GM21367 (cell line): Measurements from ENCODE around the gene MTMR1.

Experiments used
- ATAC-seq: cut with Tn5 transposase; IDR thresholded peaks from one replicate; pipeline ENCODE4 v1.9.1; 2021; ENCODE audit not compliant: unreplicated experiment

Gene MTMR1

DNA sequence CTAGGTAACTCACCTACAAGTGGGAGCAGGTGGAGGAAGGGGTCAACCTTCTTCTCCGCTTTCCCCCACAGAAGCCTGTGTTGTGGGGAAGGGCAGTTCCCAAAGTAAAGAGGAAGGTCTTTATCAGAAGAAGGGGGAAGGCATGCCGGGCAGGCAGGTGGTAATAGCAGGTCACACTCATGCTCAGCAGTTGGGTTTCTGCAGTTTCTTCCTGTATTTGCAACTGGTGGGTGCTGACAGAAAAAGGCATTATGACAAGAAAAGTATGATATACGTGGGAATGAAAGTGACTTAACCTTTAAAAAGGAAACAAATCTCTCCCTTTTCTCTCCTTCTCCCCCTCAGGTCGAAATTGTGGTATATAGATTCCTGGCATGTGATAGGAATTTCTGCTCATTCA is 3.7 kb downstream of the MTMR1 start:
- no peak for ATAC-seq

DNA sequence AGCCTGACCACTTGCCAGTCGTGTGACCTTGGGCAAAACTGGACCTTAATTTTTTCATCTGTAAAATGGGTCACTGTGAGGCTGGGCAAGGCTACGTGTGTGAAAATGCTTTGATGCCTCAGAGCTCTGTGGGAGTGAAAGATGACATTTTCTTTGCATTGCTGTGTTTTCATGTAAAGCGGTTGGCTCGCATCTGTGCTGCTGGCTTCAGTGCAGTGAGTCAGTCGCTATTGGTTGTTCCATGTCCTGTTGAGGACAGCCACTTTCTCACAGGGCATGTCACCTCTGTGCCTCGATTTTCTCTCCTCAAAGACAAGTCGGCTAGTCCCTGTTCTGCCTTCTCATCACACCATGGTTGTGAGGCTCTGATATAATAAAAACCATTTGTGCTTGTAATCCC is 4.4 kb downstream of the MTMR1 start:
- no peak for ATAC-seq

DNA sequence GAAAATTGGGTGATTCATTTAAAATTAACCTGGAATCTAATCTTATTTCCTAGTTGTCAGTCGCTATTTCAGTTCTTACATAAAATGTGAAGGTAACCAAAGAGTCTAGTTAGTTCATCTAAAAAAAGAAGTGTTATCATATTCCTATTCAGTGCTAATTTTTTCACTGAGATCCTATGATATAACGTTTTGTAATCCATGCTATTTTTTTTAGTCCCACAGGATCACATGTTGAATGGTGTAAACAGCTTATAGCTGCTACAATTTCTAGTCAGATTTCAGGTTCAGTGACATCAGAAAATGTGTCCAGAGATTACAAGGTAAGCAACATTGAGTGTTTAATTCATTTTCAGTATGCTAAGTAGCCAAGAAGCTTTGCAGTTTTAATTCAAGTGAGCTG is 5.8 kb downstream of the MTMR1 start:
- no peak for ATAC-seq

DNA sequence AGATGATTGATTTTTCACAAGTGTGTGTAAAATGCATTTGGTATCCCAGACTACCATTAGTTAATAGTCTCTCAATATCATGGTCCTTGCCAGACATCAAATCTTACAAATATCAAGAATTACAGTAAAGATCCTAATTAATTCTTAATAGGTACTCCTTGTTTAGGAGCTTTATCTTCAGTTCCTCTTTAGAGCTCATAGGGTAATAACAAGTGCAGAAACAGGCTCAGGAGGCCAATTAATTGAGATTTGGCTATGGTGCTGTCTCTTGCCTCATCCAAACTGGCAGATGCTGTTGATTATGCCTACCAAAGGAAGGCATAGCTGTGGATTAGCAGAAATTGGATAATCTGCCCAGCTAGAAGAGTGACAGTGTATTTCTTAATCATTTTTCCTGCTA is 6.9 kb downstream of the MTMR1 start:
- peak; percentile 24 for ATAC-seq

DNA sequence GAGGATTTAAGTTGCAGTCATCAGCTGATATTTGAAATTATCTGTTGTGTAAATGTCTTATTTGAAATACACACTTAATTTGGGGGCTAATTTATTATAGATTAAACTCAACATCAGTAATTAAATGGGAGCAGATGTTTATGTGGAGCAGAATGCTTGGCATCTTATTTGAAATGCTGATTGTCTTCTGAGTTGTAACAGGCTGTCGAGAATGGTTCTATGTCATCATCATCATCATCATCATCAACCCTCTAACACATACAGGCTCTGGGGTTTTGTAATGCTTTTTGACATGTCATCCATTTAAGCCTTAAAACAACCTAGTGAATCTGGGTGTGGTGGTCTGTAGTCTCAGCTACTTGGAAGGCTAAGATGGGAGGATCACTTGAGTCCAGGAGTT is 8.2 kb downstream of the MTMR1 start:
- ATAC-seq: no peak

DNA sequence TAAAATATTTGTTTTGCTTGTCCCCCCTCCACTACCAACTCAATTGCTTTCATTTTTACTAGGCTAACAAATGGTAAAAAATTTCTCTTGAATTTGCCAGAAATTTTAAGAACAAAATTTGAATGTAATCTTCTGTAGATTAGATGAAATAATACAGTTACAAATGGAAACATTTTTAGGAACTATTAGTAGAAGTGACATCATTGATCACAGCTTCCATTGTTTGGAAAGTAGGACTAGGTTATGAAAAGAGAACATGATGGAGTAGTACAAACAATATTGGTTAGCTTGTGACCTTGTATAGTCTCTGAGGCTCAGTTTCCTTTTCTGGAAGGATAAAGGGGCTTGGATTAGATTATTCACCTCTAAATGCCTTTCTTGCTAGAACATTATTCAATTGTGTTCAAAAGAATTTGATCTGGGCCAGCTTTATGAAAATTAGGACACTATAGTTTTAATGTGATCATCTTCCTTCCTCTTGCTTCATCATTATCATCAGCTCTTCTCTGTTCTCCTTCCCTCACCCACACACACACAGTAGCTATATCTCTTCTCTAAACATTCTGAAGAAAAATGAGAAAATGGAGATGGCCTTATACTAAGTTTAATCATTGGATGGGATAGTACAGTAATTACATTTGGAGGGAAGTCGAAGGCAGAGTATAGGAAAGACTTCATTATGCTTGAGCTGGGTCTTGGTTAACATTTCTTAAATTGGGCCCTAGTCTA is 9.9 kb downstream of the MTMR1 start:
- ATAC-seq: no peak

DNA sequence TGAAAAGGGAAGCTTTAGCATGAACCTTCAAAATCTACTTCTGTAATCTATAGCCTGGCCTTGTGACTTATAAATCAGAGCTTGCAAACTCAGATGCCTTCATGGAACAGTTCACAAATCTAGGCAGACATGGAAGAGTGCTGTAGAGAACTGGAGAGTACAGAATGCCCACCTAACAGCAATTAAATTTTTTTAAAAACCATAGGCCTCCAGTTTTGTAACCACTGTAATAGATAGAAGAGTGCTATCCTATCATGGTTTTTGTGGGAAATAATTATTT is 10.4 kb downstream of the MTMR1 start:
- ATAC-seq: no peak

DNA sequence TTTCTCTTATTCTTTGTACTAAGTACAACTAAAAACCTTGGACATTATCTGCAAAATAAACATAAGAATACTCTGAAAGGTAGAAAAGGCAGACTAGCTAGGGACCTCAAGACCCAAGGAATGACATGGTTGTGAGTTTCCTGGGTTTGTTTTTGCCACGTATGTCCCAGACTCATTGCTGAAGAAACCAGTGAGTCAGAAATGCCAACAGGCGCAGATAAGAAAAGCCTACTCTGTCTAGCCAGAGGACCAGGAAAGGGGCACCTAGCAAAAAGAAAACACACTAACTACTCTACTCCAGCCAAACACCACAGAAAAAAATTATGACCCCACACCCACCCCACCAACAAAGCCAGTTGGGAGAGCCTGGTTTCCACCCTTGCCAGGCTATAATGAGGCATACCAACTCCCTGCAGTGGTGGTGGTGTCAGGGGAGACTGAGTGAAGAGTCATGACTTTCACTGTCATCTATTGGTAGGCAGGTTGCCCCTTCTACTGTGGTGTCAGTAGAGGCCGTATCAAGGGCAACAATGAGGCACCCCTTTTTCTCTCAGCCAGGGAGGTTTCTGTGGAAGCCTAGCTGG is 10.9 kb downstream of the MTMR1 start:
- no peak for ATAC-seq

DNA sequence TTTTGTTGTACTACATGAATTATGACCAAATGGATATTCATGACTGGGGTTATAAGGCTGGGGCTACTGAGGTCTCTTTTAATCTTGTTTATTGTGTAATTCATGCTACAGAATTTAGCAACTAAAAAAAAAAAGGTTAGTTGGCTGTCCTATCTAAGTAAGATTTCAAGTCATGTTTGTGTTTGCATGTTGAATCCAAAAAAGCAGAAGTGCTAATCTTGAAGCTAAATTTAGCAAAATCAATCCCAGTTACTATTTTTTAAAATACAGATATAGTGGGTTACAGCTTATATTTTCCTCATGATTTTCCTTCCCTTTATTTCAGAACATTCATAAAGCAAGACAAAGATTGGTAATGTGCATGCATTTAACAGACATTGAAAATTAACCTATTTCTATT is 19.4 kb downstream of the MTMR1 start:
- ATAC-seq: no peak

DNA sequence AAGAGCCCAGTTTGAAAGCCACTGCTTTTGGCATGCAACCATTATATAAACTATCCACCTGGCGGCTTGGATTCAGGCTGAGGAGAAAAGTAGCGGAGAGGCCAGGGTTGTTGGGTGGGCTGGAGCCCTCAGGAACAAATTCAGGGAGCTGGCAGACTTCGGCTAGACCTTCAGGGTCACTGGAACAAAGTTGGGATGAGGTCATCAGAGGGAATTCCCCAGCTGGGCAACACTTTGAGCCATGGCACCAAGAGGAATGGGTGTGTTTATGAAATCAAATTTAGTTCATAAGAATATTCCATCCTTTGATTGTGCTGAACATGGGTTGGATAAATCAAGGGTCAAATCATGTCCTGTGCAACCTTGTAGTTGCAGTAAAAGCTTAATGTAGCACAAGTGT is 22.0 kb downstream of the MTMR1 start:
- no peak for ATAC-seq

DNA sequence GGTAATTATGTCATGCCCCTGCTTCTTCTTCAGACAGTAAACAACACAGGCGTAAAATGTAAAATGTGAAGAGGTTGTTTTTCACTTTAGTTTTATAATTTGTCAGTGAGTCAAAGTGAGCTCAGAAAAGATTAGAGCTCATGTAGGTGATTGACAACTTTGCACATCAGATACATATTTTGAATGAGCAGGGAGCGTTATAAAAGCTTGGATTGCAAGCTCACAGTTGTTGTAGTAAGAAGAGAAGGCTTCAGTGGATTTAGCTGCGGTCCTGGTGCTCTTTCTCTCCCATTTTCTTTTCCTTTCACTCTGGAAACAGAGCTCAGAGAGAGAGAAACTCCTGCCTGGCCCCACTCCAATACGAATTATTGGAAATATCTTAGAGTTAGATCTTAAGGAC is 26.4 kb downstream of the MTMR1 start:
- ATAC-seq: no peak

DNA sequence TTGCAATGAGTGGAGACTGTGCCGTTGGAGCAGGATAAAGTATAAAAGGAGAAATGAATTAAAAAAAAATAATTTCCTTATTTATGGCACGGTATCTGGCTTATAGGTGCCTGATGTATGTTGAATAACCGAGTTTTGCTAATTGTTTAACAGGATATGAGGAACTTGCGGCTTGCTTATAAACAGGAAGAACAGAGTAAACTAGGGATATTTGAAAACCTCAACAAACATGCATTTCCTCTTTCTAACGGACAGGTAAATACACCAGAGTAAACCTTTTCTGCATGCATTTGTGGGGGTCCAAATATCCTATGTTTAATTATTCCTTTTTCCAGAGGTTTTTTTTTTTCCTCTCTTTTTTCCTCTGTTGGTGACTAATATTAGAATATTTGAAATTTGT is 36.8 kb downstream of the MTMR1 start:
- ATAC-seq: no peak

DNA sequence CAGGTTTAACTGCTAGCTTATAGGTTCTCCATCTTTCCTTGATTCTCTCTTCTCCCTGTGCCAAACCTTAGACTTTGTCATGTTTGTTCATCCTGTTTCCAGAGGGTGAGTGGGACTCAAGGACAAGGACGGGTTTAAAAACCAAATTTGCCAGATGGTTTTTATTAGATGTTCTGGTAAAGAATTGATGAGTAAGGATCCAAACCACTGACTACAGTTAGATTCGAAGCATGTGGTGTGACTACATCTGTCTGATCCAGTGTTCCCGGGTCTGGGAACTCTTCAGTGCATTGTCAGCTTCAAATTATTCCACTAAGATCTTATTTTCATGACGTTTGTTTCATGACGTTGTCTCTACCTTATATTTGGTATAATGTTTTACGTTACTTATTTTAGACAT is 37.5 kb downstream of the MTMR1 start:
- no peak for ATAC-seq

DNA sequence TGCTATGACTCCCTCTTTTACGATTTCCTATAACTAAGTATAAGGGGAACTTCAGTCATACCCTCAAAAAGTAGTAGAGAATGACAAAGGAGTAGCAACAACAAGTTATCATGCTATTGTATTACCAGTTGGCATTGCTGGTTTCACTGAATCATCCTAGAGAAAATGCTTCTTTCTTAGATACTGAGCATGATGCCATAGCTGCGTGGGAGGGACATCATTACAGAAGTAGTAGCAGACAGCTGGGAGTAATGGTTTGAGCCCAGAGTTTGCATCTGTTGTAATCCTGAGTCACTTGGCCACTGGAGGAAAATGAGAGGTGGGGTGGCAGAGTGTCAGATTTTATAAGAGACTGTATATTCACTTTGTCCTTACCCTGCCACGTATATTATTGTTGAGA is 38.6 kb downstream of the MTMR1 start:
- no peak for ATAC-seq

DNA sequence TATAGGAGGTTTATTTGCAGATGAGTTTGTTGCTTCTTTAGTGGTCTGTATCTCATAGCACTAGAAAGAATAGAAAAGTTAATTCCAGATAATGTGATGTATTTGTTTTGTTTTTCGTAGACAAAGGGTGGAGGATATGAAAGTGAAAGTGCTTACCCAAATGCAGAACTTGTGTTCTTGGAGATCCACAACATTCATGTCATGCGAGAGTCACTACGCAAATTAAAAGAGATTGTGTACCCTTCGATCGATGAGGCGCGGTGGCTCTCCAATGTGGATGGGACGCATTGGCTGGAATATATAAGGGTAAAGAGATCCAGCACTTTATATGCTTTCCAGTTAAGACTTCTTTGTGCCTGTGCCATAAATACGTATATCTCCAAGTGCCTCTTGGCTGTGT is 43.3 kb downstream of the MTMR1 start:
- no peak for ATAC-seq

DNA sequence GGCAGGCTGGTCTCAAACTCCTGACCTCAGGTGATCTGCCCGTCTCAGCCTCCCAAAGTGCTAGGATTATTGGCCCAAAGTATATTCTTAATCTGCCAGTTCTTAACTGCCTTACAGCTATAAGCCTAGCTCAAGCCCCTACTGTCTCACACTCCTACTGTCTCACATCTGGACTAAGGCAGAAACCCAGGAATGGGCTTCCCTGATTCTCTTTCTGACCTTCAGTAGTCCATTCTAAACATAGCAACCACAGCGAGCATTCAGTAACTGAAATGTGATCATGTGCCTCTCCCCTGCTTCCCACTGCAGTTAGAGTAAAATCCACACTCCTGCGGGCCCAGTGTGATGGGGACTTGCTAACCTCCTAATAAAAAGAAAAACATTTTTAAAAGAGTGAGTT is 58.9 kb downstream of the MTMR1 start:
- no peak for ATAC-seq

DNA sequence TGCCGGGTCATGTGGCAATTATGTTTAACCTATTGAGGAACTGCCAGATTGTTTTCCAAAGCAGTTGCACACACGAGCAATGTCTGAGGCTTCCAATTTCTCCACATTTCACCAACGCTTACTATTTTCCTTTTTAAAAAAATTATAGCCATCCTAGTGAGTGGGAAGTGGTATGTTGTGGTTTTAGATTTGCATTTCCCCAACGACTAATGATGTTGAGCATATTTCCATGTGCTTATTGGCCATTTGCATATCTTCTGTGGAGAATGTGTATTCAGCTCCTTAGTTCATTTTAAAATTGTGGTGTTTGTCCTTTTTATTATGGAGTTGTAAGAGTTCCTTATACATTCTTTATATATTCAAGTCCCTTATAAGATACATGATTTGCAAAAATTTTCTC is 60.2 kb downstream of the MTMR1 start:
- no peak for ATAC-seq

DNA sequence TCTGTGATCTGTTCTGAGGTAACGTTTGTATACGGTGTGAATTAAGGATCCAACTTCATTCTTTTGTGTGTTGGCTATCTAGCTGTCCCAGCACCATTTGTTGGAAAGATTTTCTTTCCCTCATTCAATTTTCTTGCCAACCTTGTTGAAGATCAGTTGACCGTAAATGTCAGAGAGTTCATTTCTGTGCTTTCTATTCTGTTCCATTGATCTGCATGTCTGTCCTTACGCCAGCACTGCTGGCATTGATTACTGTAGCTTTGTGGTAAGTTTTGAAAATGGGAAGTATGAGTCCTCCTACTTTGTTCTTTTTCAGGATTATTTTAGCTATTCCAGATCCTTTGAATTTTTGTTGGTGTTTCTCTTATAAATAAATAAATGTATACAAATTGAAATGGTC is 60.8 kb downstream of the MTMR1 start:
- no peak for ATAC-seq

DNA sequence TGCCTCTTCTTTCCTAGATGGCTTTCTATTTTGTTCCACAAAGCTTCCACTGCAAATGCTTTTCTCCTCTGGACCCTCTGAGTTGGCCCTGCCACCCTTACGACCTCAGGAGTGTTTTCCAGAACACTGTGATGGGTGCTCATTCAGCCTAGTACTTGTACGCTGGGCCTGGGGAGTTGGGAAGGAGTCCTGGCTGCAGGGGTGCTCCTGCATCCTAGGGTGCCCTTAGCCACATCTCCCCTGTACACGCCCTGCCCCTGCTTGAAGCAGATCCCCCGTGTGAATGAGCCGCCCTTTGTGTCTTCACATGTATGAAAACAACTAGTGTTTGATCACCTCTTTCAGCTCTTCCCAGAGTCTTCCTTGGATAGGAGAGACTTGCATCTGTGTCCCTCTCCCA is 64.2 kb downstream of the MTMR1 start:
- ATAC-seq: no peak

DNA sequence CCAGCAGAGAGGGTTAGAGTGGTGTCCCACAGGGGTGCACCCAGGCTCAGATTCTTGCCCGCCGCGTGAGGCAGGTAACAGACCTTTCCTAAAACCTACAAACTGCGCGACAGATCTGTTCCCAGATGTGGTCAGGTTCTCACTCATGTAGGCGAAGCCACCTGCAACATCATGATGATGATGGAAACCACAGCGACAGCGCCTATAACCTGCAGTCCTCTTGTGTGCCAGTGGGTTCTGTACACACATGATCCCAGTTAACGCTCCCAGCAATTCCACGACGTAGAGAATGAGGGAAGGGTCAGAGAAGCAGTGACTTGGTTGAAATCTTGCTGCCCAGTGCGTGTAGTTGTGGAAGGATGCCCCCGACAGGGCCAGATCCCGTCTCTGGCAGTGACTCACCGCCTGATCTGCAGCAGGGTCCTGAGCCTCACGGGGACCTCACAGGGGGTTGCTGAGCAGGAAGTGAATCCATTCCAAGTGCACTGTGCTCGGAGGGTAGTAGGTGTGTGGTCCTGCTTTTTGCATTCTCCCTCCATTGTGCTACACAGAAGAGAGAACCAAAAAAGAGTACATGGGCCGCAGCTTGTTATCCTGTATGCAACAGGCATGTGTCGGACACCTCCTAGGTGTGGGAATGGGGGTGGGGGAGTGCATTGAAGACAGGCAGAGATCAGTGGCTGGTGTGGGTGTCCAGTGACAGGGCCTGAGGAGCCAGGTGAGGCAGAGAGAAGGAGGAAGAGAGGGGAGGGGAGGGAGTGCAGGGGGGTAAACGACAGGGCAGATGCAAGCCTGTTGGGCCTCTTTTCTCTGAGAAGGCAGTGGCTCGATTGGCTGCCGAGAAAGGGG is 66.6 kb downstream of the MTMR1 start:
- ATAC-seq: no peak

DNA sequence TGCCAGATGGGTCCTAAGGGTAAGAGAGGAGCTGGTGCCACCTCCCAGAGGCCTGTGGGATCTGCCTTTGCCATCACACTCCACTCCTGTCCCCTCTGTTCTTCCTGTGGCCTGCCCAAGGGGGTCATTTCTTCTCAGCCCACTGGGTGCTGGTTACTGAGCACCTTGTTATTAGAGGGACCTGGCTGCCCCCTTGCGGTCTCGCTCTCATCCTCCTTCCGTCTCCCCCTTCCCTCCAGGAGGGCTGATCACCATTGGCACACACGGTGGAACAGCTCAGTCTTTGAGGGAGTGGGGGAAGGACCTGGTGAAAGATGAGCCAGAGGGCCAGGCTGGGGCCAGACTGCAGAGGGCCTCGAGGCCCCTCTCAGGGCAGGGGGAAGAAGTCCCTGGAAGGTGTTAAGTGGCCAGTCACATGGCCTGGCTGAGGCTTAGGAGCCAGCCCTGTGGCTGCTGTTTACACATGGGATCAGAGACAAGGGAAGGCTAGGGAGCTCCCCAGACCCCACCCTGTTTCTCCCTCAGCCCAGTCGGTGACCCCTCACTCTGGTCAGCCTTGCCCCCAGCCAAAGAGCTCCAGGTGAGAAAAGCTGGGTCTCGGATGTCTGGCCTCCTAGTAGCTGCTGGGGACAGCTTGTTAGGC is 68.1 kb downstream of the MTMR1 start:
- no peak for ATAC-seq

DNA sequence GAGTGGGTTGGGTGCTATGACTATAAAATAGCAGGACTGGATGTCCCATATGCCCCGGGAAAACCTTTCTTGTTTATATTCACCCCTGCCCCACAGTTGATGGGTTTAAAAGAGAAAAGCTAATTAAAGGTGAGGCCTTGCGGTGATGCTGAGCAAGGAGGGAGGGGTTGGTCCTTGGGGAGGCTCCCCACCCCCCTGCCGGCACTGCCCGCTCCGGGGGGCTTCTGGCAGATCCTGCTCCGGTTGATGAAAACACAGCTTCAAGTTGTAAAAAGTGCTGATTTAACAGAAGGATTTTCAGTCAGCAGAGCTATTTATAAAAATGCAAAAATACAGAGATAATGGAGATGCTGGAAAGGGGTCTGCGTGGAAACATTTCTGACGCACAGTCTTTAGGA is 68.6 kb downstream of the MTMR1 start:
- no peak for ATAC-seq
